Umbilical cord (tissue), 2 donors: ENCODE results near the gene TRIM7. TPM values are rescaled to one million over a fixed set of nuclear protein-coding genes. Genes with fewer than 3 reads are reported as not detected.
"Not testable (repeated sequence)": the region's sequence is repeated elsewhere in the genome, so short reads cannot be mapped to it uniquely, and the experiment has no call there.

Source experiments
- DNase-seq: peaks from one replicate; pipeline ENCODE4 v3.0.0-alpha.2; 2015; ENCODE audit warnings: low spot score
- total RNA-seq: library from RNA; depleted of rRNA; stranded (reverse); fragments of >200 nt; gene quantifications from one replicate; pipeline ENCODE4 v1.2.3, GENCODE V29; 2014; ENCODE audit warnings: low replicate concordance; ENCODE audit not compliant: insufficient read depth

TRIM7 gene
- total RNA-seq, 1 donor from 2014 or later: 2.2 TPM

DNA sequence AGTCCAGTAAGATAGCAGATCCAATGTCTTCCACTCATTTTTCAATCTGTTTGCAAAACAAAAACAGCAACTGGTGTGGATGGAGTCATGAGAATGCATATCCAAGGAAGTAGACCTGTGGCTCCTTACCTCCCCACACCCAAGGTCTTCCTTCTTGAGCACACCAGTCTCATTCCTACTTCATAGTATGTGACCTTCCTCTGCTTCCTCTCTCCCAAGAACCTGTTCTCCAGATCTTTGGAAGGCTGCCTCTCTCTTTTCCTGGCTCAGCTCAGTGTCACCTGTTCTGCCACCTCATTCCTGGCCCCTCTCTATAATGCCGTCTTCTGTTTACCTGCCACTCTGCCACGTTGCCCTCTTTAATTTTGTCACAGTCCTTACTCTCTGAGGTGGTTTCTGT lies 7.9 kb upstream of the TRIM7 start:
- no peak for DNase-seq

DNA sequence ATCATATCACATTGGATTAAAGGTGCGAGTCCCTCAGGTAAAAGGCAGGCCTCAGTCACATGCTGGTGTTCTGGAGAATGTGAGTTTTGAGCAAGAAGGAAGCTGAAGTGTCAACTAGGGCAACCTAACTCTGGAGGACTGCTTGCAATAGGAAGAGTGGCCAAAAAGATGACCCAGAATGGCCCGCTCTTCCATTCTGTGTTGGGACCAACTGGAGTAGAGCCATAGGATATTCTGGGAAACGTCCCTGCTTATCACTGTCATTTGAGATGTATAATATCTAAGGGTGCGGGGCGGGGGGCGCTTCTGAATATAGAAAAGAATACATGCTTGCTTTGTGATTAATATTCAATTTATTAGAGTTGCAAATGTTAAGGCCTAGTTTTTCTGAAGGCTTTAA lies 7.1 kb upstream of the TRIM7 start:
- DNase-seq: no peak

DNA sequence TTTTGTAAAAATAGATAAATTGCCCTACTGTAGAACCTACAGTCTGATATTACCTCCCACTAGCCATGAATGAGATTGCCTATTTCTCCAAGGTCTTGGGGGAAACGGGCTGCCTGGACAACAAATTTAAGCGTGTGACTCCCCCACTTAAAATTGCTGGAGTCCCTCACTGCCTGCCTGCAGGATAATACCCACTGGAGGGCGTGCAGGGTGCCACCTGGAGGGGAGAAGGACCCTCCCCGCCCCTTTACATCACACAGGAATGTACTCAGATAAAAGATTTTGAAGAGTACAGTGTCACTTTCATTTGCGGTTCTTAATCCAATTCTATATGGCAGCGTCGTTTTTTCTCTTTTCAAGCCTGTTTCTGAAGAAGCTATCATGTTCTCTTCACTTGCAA lies 6.2 kb upstream of the TRIM7 start:
- no peak for DNase-seq

DNA sequence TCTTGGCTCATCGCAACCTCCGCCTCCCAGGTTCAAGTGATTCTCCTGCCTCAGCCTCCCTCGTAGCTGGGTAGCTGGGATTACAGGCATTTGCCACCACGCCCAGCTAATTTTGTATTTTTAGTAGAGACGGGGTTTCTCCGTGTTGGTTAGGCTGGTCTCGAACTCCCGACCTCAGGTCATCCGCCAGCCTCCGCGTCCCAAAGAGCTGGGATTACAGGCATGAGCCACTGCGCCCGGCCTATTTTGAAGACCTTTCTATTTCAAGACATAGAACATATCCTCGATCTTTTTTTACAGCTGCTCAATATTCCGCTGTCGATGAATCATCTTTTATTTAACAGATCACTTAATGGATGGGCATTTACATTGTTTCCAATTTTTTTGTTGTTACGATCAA lies 5.7 kb upstream of the TRIM7 start:
- not testable (repeated sequence) for DNase-seq

DNA sequence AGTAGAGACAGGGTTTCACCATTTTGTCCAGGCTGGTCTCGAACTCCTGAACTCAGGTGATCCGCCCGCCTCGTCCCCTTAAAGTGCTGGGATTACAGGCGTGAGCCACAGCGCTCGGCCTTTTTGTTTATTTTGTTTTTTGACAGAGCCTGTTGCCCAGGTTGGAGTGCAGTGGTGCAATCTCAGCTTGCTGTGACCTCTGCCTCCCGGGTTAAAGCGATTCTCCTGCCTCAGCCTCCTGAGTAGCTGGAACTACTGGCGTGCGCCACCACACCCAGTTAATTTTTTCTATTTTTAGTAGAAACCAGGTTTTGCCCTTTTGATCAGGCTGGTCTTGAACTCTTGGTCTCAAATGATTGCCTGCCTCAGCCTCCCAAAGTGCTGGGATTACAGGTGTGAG lies 5.2 kb upstream of the TRIM7 start:
- not testable (repeated sequence) for DNase-seq

DNA sequence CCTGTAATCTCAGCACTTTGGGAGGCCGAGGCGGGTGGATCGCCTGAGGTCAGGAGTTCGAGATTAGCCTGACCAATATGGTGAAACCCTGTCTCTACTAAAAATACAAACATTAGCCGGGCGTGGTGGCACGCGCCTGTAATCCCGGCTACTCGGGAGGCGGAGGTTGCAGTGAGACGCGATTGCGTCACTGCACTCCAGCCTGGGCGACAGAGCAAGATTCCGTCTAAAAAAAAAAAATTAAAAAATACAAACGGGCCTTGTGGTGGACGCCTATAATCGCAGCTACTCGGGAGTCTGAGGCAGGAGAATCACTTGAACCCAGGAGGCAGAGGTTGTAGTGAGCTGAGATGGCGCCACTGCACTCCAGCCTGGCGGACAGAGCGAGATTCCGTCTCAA lies 4.0 kb upstream of the TRIM7 start:
- DNase-seq: not testable (repeated sequence)

DNA sequence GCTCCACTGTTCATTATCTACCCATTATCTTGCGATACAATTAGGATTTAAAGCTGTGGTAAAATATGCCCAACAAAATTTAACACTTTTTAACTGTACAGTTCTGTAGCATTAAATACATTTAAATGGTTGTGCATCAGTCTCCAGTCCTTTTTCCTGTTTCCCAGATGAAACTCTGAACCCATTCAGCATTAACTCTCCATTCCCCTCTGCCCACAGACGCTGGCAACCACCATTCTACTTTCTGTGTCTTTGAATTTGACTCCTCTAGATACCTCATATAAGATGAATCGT lies 2.9 kb upstream of the TRIM7 start:
- no peak for DNase-seq

DNA sequence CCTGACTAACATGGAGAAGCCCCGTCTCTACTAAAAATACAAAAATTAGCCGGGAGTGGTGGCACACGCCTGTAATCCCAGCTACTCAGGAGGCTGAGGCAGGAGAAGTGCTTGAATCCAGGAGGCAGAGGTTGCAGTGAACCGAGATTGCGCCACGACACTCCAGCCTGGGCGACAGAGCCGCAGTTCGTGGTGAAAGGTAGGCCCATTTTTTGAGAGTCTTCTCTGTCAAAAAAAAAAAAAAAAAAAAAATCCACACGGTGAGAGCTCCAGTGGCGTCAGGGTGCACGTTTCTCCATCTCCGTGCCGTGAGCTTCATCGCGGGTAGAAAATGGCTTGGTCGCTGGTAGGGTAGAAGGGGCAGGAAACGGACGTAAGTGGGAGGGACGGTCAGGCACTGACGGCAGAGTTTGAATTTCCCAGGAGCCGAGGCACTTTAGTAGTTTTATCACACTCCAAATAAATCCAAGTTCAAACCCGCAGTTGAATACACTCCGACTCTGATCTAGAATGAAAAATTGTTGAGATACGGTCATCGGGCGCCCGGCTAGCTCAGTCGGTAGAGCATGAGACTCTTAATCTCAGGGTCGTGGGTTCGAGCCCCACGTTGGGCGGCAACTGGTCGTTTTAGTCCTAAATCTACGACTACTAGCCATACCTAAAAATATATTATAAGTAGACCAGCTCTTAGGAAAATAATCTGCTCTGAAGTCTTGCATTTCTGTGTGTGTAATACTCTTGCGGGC lies 2.4 kb upstream of the TRIM7 start:
- DNase-seq: peak; percentile 83

DNA sequence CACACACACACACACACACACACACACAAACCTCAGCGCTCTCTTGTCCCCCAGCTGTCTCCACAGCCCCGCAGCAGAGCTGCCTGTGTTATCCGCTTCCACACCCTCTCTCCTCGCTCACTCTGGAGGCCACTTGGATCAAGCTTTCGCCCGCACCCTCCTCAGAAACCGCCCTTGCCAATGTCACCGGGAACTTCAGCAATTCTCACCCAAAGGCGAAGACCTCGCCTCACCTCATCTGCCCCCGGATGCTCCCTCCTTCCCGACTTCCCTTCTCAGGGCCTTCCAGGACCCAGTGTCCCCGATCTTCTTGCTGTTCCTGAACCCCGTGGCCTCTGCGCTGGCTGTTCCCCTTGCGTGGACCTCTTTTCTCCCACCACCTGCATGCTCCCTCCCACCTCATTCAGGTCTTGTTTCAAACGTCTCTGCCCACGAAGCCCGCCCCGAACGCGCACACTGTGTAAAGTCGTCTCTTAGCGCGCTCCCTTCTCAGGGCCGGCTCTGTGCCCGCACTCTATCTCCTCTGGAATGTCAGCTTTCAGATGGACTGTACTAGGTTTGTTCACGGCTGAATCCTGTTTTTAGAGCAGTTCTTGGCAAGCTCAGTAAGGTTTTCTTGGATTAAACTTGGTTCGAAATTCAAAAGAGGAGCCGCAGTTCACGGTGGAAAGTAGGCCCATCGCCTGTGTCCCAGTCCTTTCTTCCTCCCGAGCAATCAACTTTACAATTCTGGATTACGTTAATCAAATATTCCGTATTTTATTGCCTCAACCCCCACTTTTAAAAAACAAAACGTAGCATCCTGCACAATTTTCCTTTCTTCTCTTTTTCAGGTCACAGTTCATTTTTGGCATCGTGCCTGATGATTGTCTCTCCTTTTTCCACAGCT lies 1.0 kb upstream of the TRIM7 start:
- peak; percentile 52 for DNase-seq

DNA sequence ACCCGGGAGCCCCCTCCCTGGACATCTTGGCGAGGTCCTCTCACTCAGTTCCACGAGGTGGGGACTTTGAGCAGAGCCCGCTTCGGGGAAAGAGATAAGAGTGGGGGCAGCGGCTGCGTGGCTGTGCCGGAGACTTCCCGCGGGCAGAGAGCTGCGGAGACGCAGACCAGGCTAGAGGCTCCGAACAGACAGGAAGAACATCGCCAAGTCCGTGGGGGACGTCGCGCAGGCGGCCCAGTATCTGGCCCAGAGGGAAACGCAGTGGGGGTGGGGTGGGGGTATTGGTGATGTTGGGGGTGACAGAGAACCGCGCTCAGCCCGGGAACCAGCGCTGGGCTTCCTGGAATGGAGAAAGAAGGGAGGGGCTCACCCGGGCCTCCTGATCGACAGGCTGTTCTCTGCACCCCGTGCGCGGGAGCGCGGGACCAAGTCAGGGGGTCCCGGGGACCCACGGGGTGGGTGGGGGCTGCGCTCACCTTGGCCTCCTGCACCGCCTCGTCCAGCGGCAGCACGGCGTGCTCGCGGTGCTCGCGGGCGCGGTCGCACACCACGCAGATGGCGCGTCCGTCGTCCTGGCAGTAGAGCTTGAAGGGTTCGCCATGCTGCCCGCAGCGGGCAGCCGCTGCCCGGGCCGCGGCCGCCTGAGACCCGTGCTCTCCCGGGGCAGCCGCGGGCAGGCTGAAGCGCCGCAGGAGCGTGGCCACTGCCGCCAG lies 727 bp downstream of the TRIM7 start:
- DNase-seq: peak; percentile 26

DNA sequence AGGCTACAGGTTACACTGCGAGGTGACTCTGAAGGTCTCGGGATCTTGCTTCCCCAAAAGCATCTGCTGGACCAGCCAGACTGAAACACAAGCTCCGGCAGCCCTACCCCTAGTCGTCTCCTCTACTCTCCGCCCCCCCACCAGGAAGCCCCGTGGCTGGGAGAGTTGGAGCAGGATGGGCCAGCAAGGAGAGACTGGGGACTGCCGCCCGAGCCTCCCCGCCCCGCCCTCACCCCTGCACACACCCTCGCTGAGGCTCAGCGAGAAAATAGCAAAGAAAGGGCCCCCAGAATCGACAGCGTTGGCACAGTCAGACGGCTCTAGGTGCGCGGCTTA lies 1.3 kb downstream of the TRIM7 start:
- no peak for DNase-seq

DNA sequence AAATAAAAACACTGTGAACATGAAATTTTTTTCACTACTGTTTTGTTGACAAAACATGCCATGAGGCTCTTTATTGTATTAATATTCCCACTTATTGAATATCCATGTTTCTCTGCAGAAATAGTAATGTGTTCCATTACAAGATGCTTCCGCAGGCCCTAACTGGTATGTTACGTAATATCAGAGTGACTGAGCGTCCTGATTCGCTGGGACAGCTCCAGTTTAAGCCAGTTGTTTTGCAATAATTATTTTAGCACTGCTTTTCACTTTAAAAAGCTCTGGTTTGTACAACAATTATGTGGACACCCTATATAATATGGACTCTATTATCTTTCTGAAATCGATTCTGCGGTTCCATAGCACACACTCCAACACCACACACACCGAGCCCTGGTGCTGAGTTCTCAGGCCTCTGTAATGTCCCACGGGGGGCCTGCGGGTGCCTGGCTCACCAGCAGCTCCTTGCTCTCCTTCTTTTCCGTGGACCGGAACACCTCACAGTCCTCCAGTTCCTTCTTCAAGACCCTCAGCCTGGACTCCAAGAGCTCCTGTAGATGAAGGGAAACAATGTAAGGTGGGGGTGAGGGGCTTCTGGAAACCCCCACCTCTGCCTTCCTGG lies 1.8 kb downstream of the TRIM7 start:
- DNase-seq: no peak

DNA sequence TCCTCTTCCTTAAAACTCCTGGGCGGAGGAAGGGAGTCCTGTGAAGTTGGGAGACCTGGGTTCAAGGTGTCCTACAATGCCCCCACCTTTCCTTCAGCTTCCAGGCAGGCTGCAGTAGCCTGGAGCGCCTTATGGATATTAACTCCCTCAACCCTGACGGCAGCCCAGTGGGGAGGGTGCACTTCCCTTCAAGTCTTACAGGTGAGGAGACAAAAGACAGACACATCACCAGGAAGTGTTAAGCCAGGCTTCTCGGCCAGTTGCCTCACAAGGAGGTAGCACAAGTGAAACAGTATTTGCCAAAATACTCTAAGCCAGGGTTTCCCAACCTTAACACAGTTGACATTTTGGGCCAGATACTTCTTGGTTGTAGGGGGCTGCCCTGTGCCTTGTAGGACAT lies 4.2 kb downstream of the TRIM7 start:
- no peak for DNase-seq

DNA sequence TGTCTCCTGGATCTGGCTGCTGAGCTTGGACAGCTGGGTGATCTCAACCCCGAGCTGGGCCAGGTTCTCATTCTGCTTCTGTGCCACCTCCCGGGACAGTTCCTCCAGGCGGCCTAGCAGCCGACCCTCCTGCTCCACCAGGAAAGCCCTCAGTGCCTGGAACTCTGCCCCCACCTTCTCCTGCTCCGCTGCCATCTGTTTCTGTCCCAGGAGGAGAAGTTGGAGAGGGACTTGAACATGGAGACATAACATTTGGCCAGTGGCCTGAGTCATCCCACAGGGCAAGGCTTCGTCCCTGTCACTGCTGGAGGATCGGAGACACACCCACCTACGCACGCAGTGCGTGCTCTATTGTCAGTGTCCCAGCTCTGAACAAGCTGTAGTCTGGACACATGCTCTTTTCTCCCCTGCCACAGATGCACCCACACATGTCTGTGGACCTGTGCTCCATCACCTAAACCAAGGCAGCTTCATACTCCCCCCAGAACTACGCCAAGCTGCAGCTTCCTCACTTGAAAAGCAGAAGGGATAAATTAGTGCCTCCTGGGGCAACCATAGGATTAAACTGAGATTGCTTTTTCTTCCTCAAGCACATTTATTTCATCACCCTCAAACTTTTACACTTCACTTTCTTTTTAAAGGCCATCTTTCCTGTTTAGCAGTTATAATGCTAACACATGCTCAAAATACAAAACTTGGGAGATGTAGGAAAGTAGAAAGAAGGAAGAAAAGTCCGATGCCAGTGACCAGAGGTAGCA lies 4.9 kb downstream of the TRIM7 start:
- no peak for DNase-seq

DNA sequence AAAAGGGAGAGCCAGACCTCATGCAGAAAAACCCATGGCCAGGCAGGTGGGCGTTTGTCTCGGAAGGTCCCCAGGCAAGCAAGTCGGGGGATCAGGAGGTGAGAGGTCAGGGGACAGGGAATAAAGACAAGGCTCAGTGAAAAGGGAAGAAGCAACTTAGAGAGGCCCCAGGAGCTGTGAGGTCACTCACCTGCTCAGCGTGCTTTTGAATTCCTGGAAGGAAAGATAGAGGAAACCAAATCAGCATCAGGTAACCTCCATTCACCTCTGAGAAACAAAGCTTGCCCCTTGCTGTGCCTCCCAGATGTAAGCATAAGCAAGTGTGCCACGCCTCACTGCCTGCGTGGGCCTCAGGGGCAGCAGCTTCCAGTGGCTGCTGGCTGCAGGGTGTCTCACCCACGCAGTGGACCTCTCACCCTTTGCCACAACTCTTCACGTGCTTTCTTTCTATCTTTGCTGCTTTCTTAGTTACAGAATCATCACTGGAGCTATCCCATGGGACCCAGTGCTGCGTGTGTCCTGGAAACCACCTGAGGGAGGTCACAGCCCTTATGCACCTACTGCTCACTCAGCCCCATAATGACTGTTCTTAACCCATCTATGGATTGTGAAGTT lies 6.0 kb downstream of the TRIM7 start:
- DNase-seq: no peak

DNA sequence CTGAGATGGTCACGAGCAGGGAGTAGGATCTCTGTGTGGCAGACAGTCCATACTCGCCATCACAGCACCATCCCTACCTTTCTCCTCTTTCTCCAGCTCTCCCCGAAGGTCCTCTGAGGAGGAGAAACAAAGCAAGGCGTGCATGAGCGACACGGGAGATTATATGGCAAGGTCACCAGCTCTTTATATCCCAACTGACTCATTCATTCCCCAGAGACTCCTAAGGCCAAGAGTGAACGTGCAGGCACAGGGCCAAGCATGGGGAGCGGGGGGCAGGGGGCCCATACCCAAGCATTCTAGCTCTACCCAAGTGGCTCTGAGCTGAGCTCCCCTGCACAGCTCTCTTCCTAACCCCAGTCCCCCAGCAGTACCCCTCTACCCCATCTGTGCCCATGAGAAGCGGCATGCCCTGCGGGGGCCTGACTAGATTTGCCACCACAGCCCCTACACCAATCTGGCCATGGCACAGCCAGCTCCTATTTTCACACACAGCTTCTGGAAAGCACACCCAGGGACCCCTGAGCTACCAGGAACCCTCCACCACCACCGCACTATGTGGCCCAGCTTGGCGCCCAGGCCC lies 6.8 kb downstream of the TRIM7 start:
- no peak for DNase-seq

DNA sequence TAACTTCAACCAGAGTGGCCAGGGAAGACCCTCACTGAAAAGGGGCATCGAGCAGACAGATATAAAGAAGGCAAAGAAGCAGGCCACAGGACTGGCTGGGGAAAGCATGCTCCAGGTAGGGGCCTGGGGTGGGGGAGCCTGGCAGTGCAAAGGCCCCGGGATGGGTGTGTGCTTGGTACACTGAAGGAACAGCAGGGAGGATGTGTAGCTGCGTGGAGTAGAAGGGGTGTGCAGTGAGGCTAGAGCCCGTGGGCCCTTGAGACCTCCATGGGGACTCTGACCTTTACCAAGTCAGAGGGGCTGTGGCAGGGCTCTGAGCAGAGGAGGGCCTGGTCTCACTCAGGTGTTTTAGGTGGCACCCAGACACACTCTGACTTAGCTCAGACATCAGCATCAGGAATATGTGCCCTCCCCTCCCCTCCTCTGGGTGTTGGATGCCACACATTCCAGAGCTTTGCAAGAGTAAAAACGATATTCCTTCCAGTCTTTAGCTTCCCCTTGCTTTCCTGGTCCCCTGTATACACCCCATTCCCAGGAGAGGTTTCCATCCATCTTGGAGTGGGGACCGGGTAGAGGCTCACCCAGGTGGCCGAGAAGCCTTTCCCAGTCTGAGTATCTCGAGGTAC lies 7.6 kb downstream of the TRIM7 start:
- no peak for DNase-seq

DNA sequence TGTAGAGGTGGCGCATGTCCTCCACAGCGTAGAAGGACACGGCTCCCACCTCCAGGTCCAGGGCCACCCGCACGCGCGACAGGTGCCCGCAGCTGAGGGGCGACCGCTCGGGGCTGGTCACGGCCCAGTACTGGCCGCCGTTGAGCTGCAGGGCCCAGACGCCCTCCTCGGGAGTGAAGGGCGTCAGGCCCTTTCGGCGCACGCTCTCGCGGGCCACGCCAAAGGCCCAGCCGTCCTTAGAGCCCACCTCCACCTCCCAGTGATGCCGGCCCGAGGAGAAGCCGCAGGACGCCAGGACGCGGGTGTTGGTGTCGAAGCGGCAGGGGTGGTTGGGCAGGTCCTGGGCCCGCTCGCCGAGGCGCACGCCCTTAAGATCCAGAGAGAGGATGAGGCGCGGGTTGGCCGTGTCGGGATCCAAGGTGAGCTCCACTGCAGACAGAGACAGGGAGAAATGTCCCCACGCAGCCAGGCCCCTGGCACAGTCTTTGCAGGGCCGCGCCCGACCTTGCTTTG lies 9.7 kb downstream of the TRIM7 start:
- no peak for DNase-seq

DNA sequence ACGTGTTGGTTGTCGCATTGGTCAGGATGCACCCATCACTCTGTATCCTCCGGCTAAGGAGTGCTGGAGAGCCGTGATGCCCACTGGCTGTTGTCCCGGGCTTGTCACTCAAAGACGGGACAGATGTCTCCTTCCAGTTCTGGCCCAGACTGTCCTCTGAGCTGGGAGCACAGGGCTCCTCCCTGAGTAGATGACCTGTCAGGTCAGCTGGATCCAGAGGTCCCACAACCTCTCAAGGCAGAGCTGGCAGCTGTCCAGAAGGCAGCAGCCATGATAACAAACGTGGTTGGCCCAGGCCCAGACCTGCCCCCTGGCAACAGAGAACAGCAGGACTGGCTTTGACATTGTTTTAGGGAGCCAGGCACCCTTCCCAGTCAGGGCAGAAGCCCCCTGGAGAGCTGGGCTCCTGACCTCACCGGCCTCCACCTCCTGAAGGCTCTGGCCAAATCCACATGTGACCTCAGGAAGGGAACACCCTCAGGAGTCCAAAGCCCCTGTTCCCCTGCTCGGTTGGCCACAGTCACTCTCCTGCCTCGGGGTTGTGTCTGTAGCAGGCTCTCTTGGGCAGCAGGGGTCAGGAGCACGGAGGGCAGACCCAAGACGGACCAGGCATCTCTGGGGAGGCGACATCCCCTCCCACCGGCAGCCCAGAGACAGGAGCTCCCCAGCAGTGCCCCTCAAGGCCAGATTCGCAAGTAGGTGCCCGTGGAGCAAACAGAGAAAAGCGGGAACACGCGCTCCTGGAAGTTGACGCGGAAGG lies 10.3 kb downstream of the TRIM7 start:
- no peak for DNase-seq
